ENCODE measurements around the gene POLRMT. TPM values are rescaled to one million over a fixed set of nuclear protein-coding genes. Genes with fewer than 3 reads are reported as not detected.

POLRMT gene
- total and polyA plus RNA-seq, 2 experiments from 2014 or later = 98.0 to 148 TPM

DNA sequence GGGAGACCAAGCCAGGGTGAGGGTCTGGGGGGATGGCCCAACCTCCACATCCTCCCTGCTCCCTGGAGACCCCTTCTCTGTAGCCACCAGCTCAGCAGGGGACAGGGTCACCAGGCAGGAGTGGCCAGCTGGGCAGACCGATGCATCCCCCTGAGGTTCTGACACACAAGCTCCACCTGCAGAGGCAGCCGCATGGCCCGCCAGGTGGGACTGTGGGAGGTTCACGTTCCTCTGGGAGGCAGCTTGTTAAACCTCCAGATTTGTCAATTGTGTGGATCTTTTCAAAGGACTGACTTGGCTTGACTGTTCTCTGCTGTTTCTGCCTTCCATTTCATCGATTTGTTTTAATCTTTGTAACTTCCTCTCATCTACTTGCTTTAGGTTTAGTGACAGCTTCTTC lies 8.1 kb downstream of the POLRMT start:
- H3K4me1 Mint-ChIP-seq = peaks cover 6% of the 10 kb centered on the region; the same call in 2 of the 3 replicates
- ATAC-seq (no peak), DNase-seq (ENCODE audit: low spot score) (no peak)
- TF ChIP-seq POLR2AphosphoS5 (IDR thresholded peaks at IDR 0.05; ENCODE audit: low read depth) (no peak), STAT1 (IDR thresholded peaks at IDR 0.05; ENCODE audit: unreplicated experiment) (no peak), EZH2 (IDR thresholded peaks at IDR 0.05; ENCODE audit: low read depth, unreplicated experiment) (no peak), EZH2phosphoT487 (IDR thresholded peaks at IDR 0.05; ENCODE audit: unreplicated experiment) (no peak), CREB1 (CRISPR knock-in tag; IDR thresholded peaks at IDR 0.05; ENCODE audit: low read depth) (no peak), NANOG (IDR thresholded peaks at IDR 0.05; ENCODE audit: borderline replicate concordance) (no peak), ZNF331 (CRISPR knock-in tag; IDR thresholded peaks at IDR 0.05; ENCODE audit: low read depth) (no peak), JUNB (IDR thresholded peaks at IDR 0.05; ENCODE audit: unreplicated experiment) (no peak), ZNF114 (CRISPR knock-in tag; IDR thresholded peaks at IDR 0.05) (no peak)
- TF ChIP-seq, protein P1, sequence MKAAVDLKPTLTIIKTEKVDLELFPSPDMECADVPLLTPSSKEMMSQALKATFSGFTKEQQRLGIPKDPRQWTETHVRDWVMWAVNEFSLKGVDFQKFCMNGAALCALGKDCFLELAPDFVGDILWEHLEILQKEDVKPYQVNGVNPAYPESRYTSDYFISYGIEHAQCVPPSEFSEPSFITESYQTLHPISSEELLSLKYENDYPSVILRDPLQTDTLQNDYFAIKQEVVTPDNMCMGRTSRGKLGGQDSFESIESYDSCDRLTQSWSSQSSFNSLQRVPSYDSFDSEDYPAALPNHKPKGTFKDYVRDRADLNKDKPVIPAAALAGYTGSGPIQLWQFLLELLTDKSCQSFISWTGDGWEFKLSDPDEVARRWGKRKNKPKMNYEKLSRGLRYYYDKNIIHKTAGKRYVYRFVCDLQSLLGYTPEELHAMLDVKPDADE (IDR thresholded peaks at IDR 0.05) = no peak
- TF ChIP-seq, protein P2, sequence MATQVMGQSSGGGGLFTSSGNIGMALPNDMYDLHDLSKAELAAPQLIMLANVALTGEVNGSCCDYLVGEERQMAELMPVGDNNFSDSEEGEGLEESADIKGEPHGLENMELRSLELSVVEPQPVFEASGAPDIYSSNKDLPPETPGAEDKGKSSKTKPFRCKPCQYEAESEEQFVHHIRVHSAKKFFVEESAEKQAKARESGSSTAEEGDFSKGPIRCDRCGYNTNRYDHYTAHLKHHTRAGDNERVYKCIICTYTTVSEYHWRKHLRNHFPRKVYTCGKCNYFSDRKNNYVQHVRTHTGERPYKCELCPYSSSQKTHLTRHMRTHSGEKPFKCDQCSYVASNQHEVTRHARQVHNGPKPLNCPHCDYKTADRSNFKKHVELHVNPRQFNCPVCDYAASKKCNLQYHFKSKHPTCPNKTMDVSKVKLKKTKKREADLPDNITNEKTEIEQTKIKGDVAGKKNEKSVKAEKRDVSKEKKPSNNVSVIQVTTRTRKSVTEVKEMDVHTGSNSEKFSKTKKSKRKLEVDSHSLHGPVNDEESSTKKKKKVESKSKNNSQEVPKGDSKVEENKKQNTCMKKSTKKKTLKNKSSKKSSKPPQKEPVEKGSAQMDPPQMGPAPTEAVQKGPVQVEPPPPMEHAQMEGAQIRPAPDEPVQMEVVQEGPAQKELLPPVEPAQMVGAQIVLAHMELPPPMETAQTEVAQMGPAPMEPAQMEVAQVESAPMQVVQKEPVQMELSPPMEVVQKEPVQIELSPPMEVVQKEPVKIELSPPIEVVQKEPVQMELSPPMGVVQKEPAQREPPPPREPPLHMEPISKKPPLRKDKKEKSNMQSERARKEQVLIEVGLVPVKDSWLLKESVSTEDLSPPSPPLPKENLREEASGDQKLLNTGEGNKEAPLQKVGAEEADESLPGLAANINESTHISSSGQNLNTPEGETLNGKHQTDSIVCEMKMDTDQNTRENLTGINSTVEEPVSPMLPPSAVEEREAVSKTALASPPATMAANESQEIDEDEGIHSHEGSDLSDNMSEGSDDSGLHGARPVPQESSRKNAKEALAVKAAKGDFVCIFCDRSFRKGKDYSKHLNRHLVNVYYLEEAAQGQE (IDR thresholded peaks at IDR 0.05; ENCODE audit: unreplicated experiment) = no peak
- TF ChIP-seq, protein P3, sequence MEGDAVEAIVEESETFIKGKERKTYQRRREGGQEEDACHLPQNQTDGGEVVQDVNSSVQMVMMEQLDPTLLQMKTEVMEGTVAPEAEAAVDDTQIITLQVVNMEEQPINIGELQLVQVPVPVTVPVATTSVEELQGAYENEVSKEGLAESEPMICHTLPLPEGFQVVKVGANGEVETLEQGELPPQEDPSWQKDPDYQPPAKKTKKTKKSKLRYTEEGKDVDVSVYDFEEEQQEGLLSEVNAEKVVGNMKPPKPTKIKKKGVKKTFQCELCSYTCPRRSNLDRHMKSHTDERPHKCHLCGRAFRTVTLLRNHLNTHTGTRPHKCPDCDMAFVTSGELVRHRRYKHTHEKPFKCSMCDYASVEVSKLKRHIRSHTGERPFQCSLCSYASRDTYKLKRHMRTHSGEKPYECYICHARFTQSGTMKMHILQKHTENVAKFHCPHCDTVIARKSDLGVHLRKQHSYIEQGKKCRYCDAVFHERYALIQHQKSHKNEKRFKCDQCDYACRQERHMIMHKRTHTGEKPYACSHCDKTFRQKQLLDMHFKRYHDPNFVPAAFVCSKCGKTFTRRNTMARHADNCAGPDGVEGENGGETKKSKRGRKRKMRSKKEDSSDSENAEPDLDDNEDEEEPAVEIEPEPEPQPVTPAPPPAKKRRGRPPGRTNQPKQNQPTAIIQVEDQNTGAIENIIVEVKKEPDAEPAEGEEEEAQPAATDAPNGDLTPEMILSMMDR (conservative IDR thresholded peaks at IDR 0.05; ENCODE audit: low read depth in 2 of 2) = no peak
- TF ChIP-seq, protein P4, sequence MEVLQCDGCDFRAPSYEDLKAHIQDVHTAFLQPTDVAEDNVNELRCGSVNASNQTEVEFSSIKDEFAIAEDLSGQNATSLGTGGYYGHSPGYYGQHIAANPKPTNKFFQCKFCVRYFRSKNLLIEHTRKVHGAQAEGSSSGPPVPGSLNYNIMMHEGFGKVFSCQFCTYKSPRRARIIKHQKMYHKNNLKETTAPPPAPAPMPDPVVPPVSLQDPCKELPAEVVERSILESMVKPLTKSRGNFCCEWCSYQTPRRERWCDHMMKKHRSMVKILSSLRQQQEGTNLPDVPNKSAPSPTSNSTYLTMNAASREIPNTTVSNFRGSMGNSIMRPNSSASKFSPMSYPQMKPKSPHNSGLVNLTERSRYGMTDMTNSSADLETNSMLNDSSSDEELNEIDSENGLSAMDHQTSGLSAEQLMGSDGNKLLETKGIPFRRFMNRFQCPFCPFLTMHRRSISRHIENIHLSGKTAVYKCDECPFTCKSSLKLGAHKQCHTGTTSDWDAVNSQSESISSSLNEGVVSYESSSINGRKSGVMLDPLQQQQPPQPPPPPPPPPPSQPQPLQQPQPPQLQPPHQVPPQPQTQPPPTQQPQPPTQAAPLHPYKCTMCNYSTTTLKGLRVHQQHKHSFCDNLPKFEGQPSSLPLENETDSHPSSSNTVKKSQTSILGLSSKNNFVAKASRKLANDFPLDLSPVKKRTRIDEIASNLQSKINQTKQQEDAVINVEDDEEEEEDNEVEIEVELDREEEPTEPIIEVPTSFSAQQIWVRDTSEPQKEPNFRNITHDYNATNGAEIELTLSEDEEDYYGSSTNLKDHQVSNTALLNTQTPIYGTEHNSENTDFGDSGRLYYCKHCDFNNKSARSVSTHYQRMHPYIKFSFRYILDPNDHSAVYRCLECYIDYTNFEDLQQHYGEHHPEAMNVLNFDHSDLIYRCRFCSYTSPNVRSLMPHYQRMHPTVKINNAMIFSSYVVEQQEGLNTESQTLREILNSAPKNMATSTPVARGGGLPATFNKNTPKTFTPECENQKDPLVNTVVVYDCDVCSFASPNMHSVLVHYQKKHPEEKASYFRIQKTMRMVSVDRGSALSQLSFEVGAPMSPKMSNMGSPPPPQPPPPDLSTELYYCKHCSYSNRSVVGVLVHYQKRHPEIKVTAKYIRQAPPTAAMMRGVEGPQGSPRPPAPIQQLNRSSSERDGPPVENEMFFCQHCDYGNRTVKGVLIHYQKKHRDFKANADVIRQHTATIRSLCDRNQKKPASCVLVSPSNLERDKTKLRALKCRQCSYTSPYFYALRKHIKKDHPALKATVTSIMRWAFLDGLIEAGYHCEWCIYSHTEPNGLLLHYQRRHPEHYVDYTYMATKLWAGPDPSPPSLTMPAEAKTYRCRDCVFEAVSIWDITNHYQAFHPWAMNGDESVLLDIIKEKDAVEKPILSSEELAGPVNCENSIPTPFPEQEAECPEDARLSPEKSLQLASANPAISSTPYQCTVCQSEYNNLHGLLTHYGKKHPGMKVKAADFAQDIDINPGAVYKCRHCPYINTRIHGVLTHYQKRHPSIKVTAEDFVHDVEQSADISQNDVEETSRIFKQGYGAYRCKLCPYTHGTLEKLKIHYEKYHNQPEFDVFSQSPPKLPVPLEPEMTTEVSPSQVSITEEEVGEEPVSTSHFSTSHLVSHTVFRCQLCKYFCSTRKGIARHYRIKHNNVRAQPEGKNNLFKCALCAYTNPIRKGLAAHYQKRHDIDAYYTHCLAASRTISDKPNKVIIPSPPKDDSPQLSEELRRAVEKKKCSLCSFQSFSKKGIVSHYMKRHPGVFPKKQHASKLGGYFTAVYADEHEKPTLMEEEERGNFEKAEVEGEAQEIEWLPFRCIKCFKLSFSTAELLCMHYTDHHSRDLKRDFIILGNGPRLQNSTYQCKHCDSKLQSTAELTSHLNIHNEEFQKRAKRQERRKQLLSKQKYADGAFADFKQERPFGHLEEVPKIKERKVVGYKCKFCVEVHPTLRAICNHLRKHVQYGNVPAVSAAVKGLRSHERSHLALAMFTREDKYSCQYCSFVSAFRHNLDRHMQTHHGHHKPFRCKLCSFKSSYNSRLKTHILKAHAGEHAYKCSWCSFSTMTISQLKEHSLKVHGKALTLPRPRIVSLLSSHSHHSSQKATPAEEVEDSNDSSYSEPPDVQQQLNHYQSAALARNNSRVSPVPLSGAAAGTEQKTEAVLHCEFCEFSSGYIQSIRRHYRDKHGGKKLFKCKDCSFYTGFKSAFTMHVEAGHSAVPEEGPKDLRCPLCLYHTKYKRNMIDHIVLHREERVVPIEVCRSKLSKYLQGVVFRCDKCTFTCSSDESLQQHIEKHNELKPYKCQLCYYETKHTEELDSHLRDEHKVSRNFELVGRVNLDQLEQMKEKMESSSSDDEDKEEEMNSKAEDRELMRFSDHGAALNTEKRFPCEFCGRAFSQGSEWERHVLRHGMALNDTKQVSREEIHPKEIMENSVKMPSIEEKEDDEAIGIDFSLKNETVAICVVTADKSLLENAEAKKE (CRISPR knock-in tag; IDR thresholded peaks at IDR 0.05) = no peak
- Histone ChIP-seq H3K9me2 (ENCODE audit: insufficient read depth) (no peaks in the 10 kb centered on the region), H3K4me2 (no peak overlapping the region), H3K36me3 (ENCODE audit: insufficient read depth) (peaks cover 6% of the 10 kb centered on the region; the same call in 1 of the 2 replicates), H3K4me1 (ENCODE audit: insufficient read depth) (no peaks in the 10 kb centered on the region), H3K79me2 (replicated peaks; ENCODE audit: insufficient read depth) (peaks cover 22% of the 10 kb centered on the region), H3K4me3 (no peak overlapping the region), H4K20me1 (replicated peaks; ENCODE audit: insufficient read depth) (peaks cover 5% of the 10 kb centered on the region), H3K27ac (ENCODE audit: low read depth) (no peak overlapping the region), H2AFZ (no peak overlapping the region), H3F3A (replicated peaks; ENCODE audit: low read depth) (0 out of 2 replicates have a peak, but pooled peaks cover 10% of the 10 kb centered on the region), H3K27me3 (ENCODE audit: insufficient read depth) (no peaks in the 10 kb centered on the region)
- H3K9me3 Mint-ChIP-seq = no peaks in the 10 kb centered on the region
- peaks cover 6% of the 10 kb centered on the region for H3K27me3 Mint-ChIP-seq (ENCODE audit: insufficient read depth, low read depth, poor library complexity)
- H3K27ac Mint-ChIP-seq = no peak overlapping the region
- H3K4me3 Mint-ChIP-seq = no peak overlapping the region
- H3K36me3 Mint-ChIP-seq (ENCODE audit: low read depth) = peaks cover 56% of the 10 kb centered on the region
